Measurements from ENCODE around the gene ZNF844. TPM values are rescaled to one million over a fixed set of nuclear protein-coding genes. Genes with fewer than 3 reads are reported as not detected.

The ZNF844 gene
- 8.2 and 15.4 TPM in 2 replicates for total RNA-seq
- 4.2 and 4.7 TPM in 2 replicates for polyA plus RNA-seq
- 2.5 TPM in 2 replicates for polyA plus RNA-seq (2012)
- 4.8 and 5.5 TPM in 2 replicates for polyA minus RNA-seq (ENCODE audit: low replicate concordance)

GRCh38 chr19:12064590-12065538 is at the start of gene ZNF844:
Gene ZNF844, plus strand, starts transcription at chr19:12064731. Its CDS starts 143 bp downstream, at chr19:12064874.
- peak within 1 kb of the TSS; percentile 97 for H3K4me2 ChIP-seq (ENCODE audit: extremely low read depth, insufficient read depth, low read length)
- peak within 1 kb of the TSS; percentile 93 for H2AFZ ChIP-seq (ENCODE audit: low read length)
- H3K27ac ChIP-seq (ENCODE audit: insufficient read depth, low read length), result peak within 1 kb of the TSS; percentile 90
- TF ChIP-seq CTCF (conservative IDR thresholded peaks at IDR 0.05 in 1 of 2, IDR thresholded peaks at IDR 0.05 in 1 of 2; ENCODE audit: low read depth in 1 of 2, low read length in 2 of 2), result no peak
- no peak for TF ChIP-seq EZH2 (IDR thresholded peaks at IDR 0.05; ENCODE audit: low read length, missing control alignments)
- no peaks in the 10 kb centered on the region for H3K36me3 ChIP-seq (ENCODE audit: control insufficient read depth, insufficient read depth, low read length)
- peaks cover 6% of the 10 kb centered on the region for H3K79me2 ChIP-seq (ENCODE audit: control insufficient read depth, insufficient read depth, low read length)
- H3K9me3 ChIP-seq (ENCODE audit: control insufficient read depth, insufficient read depth, low read depth, low read length), result no peaks in the 10 kb centered on the region
- H3K4me1 ChIP-seq (ENCODE audit: control insufficient read depth, extremely low read depth, insufficient read depth, low read length), result no peaks in the 10 kb centered on the region
- DNase-seq (ENCODE audit: low read depth in 2 of 2), result peak; percentile 85 to 91
- H4K20me1 ChIP-seq (ENCODE audit: control insufficient read depth, extremely low read depth, insufficient read depth, low read length), result no peaks in the 10 kb centered on the region
- no peaks in the 10 kb centered on the region for H3K27me3 ChIP-seq (ENCODE audit: control insufficient read depth, insufficient read depth, low read length)
- H3K4me3 ChIP-seq (replicated peaks in 1 of 4; ENCODE audit: control extremely low read depth in 1 of 4, insufficient read depth in 1 of 4, low read depth in 3 of 4, low read length in 4 of 4), result peak within 1 kb of the TSS; percentile 81 to 93 (median 90)
- H3K9ac ChIP-seq (ENCODE audit: insufficient read depth, low read length), result peak within 1 kb of the TSS; percentile 87

- Histone ChIP-seq H3K4me1 (ENCODE audit: control insufficient read depth, extremely low read depth, insufficient read depth, low read length) (no peaks in the 10 kb centered on the region), H3K27me3 (ENCODE audit: control insufficient read depth, insufficient read depth, low read length) (no peaks in the 10 kb centered on the region), H3K4me3 (replicated peaks in 1 of 4; ENCODE audit: control extremely low read depth in 1 of 4, insufficient read depth in 1 of 4, low read depth in 3 of 4, low read length in 4 of 4) (no peak overlapping the region), H3K9ac (ENCODE audit: insufficient read depth, low read length) (no peak overlapping the region), H2AFZ (ENCODE audit: low read length) (no peak overlapping the region), H3K9me3 (ENCODE audit: control insufficient read depth, insufficient read depth, low read depth, low read length) (peaks cover 4% of the 10 kb centered on the region), H4K20me1 (ENCODE audit: control insufficient read depth, extremely low read depth, insufficient read depth, low read length) (no peaks in the 10 kb centered on the region), H3K4me2 (ENCODE audit: extremely low read depth, insufficient read depth, low read length) (no peak overlapping the region), H3K36me3 (ENCODE audit: control insufficient read depth, insufficient read depth, low read length) (peaks cover 1% of the 10 kb centered on the region), H3K79me2 (ENCODE audit: control insufficient read depth, insufficient read depth, low read length) (no peaks in the 10 kb centered on the region), H3K27ac (ENCODE audit: insufficient read depth, low read length) (no peak overlapping the region)
- no peak for TF ChIP-seq EZH2 (IDR thresholded peaks at IDR 0.05; ENCODE audit: low read length, missing control alignments)
- TF ChIP-seq CTCF (conservative IDR thresholded peaks at IDR 0.05 in 1 of 2, IDR thresholded peaks at IDR 0.05 in 1 of 2; ENCODE audit: low read depth in 1 of 2, low read length in 2 of 2), result no peak
- peak; percentile 3 to 14 for DNase-seq (ENCODE audit: low read depth in 2 of 2)
These were observed 49.3 kb upstream of the ZNF844 start for GRCh38 chr19:12015015-12015752.

- Histone ChIP-seq H3K9me3 (ENCODE audit: control insufficient read depth, insufficient read depth, low read depth, low read length) (peaks cover 4% of the 10 kb centered on the region), H4K20me1 (ENCODE audit: control insufficient read depth, extremely low read depth, insufficient read depth, low read length) (no peaks in the 10 kb centered on the region), H3K4me1 (ENCODE audit: control insufficient read depth, extremely low read depth, insufficient read depth, low read length) (no peaks in the 10 kb centered on the region), H2AFZ (ENCODE audit: low read length) (no peak overlapping the region), H3K79me2 (ENCODE audit: control insufficient read depth, insufficient read depth, low read length) (no peaks in the 10 kb centered on the region), H3K9ac (ENCODE audit: insufficient read depth, low read length) (no peak overlapping the region), H3K4me3 (replicated peaks in 1 of 4; ENCODE audit: control extremely low read depth in 1 of 4, insufficient read depth in 1 of 4, low read depth in 3 of 4, low read length in 4 of 4) (no peak overlapping the region), H3K4me2 (ENCODE audit: extremely low read depth, insufficient read depth, low read length) (no peak overlapping the region), H3K27me3 (ENCODE audit: control insufficient read depth, insufficient read depth, low read length) (no peaks in the 10 kb centered on the region), H3K36me3 (ENCODE audit: control insufficient read depth, insufficient read depth, low read length) (peaks cover 1% of the 10 kb centered on the region), H3K27ac (ENCODE audit: insufficient read depth, low read length) (no peak overlapping the region)
- DNase-seq (ENCODE audit: low read depth in 2 of 2), result peak in 1 of 2 donors; percentile 15
- TF ChIP-seq EZH2 (IDR thresholded peaks at IDR 0.05; ENCODE audit: low read length, missing control alignments), result no peak
- TF ChIP-seq CTCF (conservative IDR thresholded peaks at IDR 0.05 in 1 of 2, IDR thresholded peaks at IDR 0.05 in 1 of 2; ENCODE audit: low read depth in 1 of 2, low read length in 2 of 2), result no peak
These were observed 48.8 kb upstream of the ZNF844 start for GRCh38 chr19:12015753-12016116.

Measured in fibroblast of lung (primary cell).